HepG2 (cell line): ENCODE results near the gene GIN1. TPM values are rescaled to one million over a fixed set of nuclear protein-coding genes. Genes with fewer than 3 reads are reported as not detected.

Experiments
- ATAC-seq: fragments of 200-7000 bp; cut with Tn5 transposase; 3 replicates; pipeline ENCODE4 v1.9.1; 2020; ENCODE audit warnings: mild to moderate bottlenecking, moderate library complexity
- BruUV-seq: library from RNA; stranded (reverse); fragments of 400-500 nt; replicated peaks from 2 replicates; lab custom pipeline; 2021; lab: Mats Ljungman, UMichigan
- CTCF ChIA-PET: fragments of 300-600 bp; formaldehyde crosslinking; extraction: SDS; loops from one replicate; lab custom pipeline; 2021; ENCODE audit warnings: low total read pairs, inconsistent platforms, low intra/inter-chr PET ratio; lab: Yijun Ruan, JAX
- POLR2A ChIA-PET: fragments of 350-600 bp; sonication (Branson Sonifier 250); formaldehyde crosslinking; loops from one replicate; lab custom pipeline; 2020; ENCODE audit warnings: antibody characterized with exemption, inconsistent platforms; lab: Yijun Ruan, JAX
- DNase-seq: peaks from one replicate; pipeline ENCODE4 v3.0.0-alpha.2; 2015; ENCODE audit warnings: low spot score
- FAIRE-seq: peaks from 3 replicates; lab custom pipeline; 2011; peaks lifted over from hg19 to GRCh38; lab: Jason Lieb, UNC
- H2AFZ ChIP-seq: one replicate; pipeline ENCODE4 v1.6.1; 2011; ENCODE audit warnings: low read length, inconsistent platforms
- H3K27ac ChIP-seq: fragments of 300-600 bp; 3 replicates; pipeline ENCODE4 v1.8.0; 2011; ENCODE audit warnings: mixed run types, mild to moderate bottlenecking, mixed read lengths, low read length, inconsistent platforms; ENCODE audit not compliant: insufficient read depth; ENCODE audit errors: extremely low read length
- H3K27me3 ChIP-seq, 2 experiments: fragments of 200-600 bp in 1 of 2; 2 replicates in 1 of 2; 3 replicates in 1 of 2; pipeline versions ENCODE4 v1.6.0 to v1.8.0; 2011; ENCODE audit warnings: low read length in 2 of 2, mild to moderate bottlenecking in 2 of 2, moderate library complexity in 2 of 2, inconsistent platforms in 1 of 2; ENCODE audit not compliant: insufficient read depth in 2 of 2, control insufficient read depth in 1 of 2
- H3K36me3 ChIP-seq, 2 experiments: fragments of 200-600 bp in 1 of 2; replicated peaks in 1 of 2; 2 replicates in 1 of 2; 3 replicates in 1 of 2; pipeline versions ENCODE4 v1.5.1 to v1.8.0; 2011; ENCODE audit warnings: low read length in 2 of 2, inconsistent platforms in 1 of 2; ENCODE audit not compliant: insufficient read depth in 2 of 2, control insufficient read depth in 1 of 2
- H3K4me1 ChIP-seq: 2 replicates; pipeline ENCODE4 v1.5.1; 2012; ENCODE audit warnings: low read length, inconsistent platforms; ENCODE audit not compliant: insufficient read depth
- H3K4me2 ChIP-seq: 2 replicates; pipeline ENCODE4 v1.6.0; 2011; ENCODE audit warnings: low read depth, low read length, inconsistent platforms
- H3K4me3 ChIP-seq, 3 experiments: fragments of 200-600 bp in 1 of 3; sonication (generic), shearing (Covaris generic) in 1 of 3; replicated peaks in 1 of 3; 2 replicates each; pipeline ENCODE4 v1.5.1; 2011 to 2016; ENCODE audit warnings: low read length in 3 of 3, inconsistent platforms in 2 of 3, low read depth in 2 of 3, mild to moderate bottlenecking in 2 of 3, control low read depth in 1 of 3, mixed read lengths in 1 of 3; ENCODE audit not compliant: insufficient read depth in 1 of 3
- H3K79me2 ChIP-seq: one replicate; pipeline ENCODE4 v1.6.1; 2011; ENCODE audit warnings: low read length, inconsistent platforms; ENCODE audit not compliant: insufficient read depth
- H3K9ac ChIP-seq: 2 replicates; pipeline ENCODE4 v1.6.0; 2011; ENCODE audit warnings: mild to moderate bottlenecking, low read depth, low read length, inconsistent platforms; ENCODE audit not compliant: insufficient read depth
- H3K9me3 ChIP-seq: 2 replicates; pipeline ENCODE4 v1.5.1; 2012; ENCODE audit warnings: mild to moderate bottlenecking, low read length
- H4K20me1 ChIP-seq: 2 replicates; pipeline ENCODE4 v1.6.0; 2011; ENCODE audit warnings: inconsistent platforms, mild to moderate bottlenecking, low read length, moderate library complexity; ENCODE audit not compliant: insufficient read depth
- ARNTL ChIP-seq: sonication (generic); formaldehyde crosslinking; IDR thresholded peaks from 2 replicates; pipeline ENCODE4 v1.4.0; 2020; ENCODE audit warnings: mild to moderate bottlenecking, missing genetic modification reagents
- GABPA ChIP-seq, 2 experiments: IDR thresholded peaks; 2 replicates each; pipeline ENCODE4 v1.6.1; 2011 to 2016; ENCODE audit warnings: low read depth in 2 of 2, low read length in 1 of 2, missing biosample characterization in 1 of 2, missing genetic modification characterization in 1 of 2
- MAFF ChIP-seq: IDR thresholded peaks from 2 replicates; pipeline ENCODE4 v1.6.1; 2011; ENCODE audit warnings: low read depth, low read length, improper control_type of control experiment
- MAFK ChIP-seq, 2 experiments: IDR thresholded peaks in 1 of 2; conservative IDR thresholded peaks in 1 of 2; 2 replicates each; pipeline ENCODE4 v1.6.1; 2011; ENCODE audit warnings: improper control_type of control experiment in 2 of 2, low read length in 2 of 2
- MBD4 ChIP-seq: IDR thresholded peaks from 2 replicates; pipeline ENCODE4 v1.6.1; 2012; ENCODE audit warnings: low read length, inconsistent platforms, borderline replicate concordance
- PCBP2 ChIP-seq: fragments of 200-400 bp; formaldehyde crosslinking; optimal IDR thresholded peaks from 2 replicates; pipeline ENCODE3; 2018; ENCODE audit warnings: low read length, low read depth; ENCODE audit not compliant: poor library complexity, severe bottlenecking
- RCOR2 ChIP-seq: IDR thresholded peaks from 2 replicates; pipeline ENCODE4 v1.6.1; 2016; ENCODE audit warnings: missing biosample characterization, missing genetic modification reagents
- RXRB ChIP-seq: IDR thresholded peaks from 2 replicates; pipeline ENCODE4 v1.6.1; 2016; ENCODE audit warnings: borderline replicate concordance, missing genetic modification reagents, missing compliant biosample characterization
- ZBTB20 ChIP-seq: sonication (generic); formaldehyde crosslinking; IDR thresholded peaks from 2 replicates; pipeline ENCODE4 v1.8.1; 2023; ENCODE audit warnings: missing genetic modification reagents, low read depth, mild to moderate bottlenecking, borderline replicate concordance
- ZBTB38 ChIP-seq: sonication (generic); formaldehyde crosslinking; IDR thresholded peaks from 2 replicates; pipeline ENCODE4 v1.5.1; 2020; ENCODE audit warnings: mild to moderate bottlenecking, missing genetic modification reagents
- ZFX ChIP-seq: sonication (generic); formaldehyde crosslinking; IDR thresholded peaks from 2 replicates; pipeline ENCODE4 v1.4.0; 2020; ENCODE audit warnings: mild to moderate bottlenecking, low read depth, missing genetic modification reagents, moderate library complexity
- ZNF253 ChIP-seq: sonication (generic); formaldehyde crosslinking; IDR thresholded peaks from 2 replicates; pipeline ENCODE4 v1.8.0; 2022; ENCODE audit warnings: mild to moderate bottlenecking, missing genetic modification reagents, borderline replicate concordance
- ZNF572 ChIP-seq: sonication (generic); formaldehyde crosslinking; IDR thresholded peaks from 2 replicates; pipeline ENCODE4 v1.5.1; 2020; ENCODE audit warnings: mild to moderate bottlenecking, missing genetic modification reagents
- ZNF607 ChIP-seq: sonication (generic); formaldehyde crosslinking; IDR thresholded peaks from 2 replicates; pipeline ENCODE4 v1.5.1; 2020; ENCODE audit warnings: missing genetic modification reagents, mild to moderate bottlenecking, borderline replicate concordance
- ZNF660 ChIP-seq: sonication (generic); formaldehyde crosslinking; IDR thresholded peaks from 2 replicates; pipeline ENCODE4 v1.5.1; 2020; ENCODE audit warnings: mild to moderate bottlenecking, low read depth, missing genetic modification reagents, borderline replicate concordance
- ZNF839 ChIP-seq: sonication (generic); formaldehyde crosslinking; IDR thresholded peaks from 2 replicates; pipeline ENCODE4 v1.4.0; 2020; ENCODE audit warnings: missing genetic modification reagents, mild to moderate bottlenecking, borderline replicate concordance
- WGBS: methylation state at CpG from one replicate; pipeline ENCODE4 v1.1.6; 2017; ENCODE audit warnings: low lambda C conversion rate; 5-methylcytosine and 5-hydroxymethylcytosine counted together
- in situ Hi-C: cut with HindIII; loops from 2 replicates; pipeline ENCODE4 v1.10.0; 2017; ENCODE audit warnings: low pct_unique_long_range_greater_than_20kb; ENCODE audit not compliant: extremely low pct_ligation_motif_present
- intact Hi-C: fragments of 100-400 bp; cut with micrococcal nuclease; formaldehyde crosslinking; loops from one replicate; pipeline ENCODE4 v1.10.0; 2022; ENCODE audit not compliant: unreplicated experiment
- polyA plus RNA-seq, 8 experiments: library from polyadenylated mRNA; depleted of rRNA in 3 of 8; stranded (reverse) in 7 of 8; unstranded in 1 of 8; fragments of >200 nt; fragmentation: Illumina TruSeq in 4 of 8; extraction: Trizol in 4 of 8; gene quantifications; 2 replicates each; pipeline versions ENCODE4 v1.2.1 to v1.2.3, GENCODE V29; 2011 to 2016; ENCODE audit warnings: low read depth in 4 of 8, missing spikeins in 1 of 8, mixed read lengths in 1 of 8; ENCODE audit not compliant: insufficient read depth in 1 of 8
- total RNA-seq, 5 experiments: library from RNA; depleted of rRNA; stranded (reverse); fragments of >200 nt; fragmentation: Illumina TruSeq; extraction: Trizol; gene quantifications; 2 replicates each; pipeline ENCODE4 v1.2.3, GENCODE V29; 2016; ENCODE audit warnings: low read depth in 1 of 5
- TF ChIP-seq, protein P1 (sequence below): sonication (generic); formaldehyde crosslinking; IDR thresholded peaks from 2 replicates; pipeline ENCODE4 v1.5.1; 2020; ENCODE audit warnings: mild to moderate bottlenecking, missing genetic modification reagents, moderate library complexity
- TF ChIP-seq, protein P2 (sequence below): sonication (generic); formaldehyde crosslinking; IDR thresholded peaks from 2 replicates; pipeline ENCODE4 v1.4.0; 2020; ENCODE audit warnings: missing genetic modification reagents
- TF ChIP-seq, protein P3 (sequence below): sonication (generic); formaldehyde crosslinking; IDR thresholded peaks from 2 replicates; pipeline ENCODE4 v1.5.0; 2020; ENCODE audit warnings: missing genetic modification reagents

Gene GIN1
- total and polyA plus RNA-seq, 2 of the 13 experiments (the other 11 are each of a cell fraction or from before 2014, with no cell fraction given): 1.7 to 7.7 TPM

DNA sequence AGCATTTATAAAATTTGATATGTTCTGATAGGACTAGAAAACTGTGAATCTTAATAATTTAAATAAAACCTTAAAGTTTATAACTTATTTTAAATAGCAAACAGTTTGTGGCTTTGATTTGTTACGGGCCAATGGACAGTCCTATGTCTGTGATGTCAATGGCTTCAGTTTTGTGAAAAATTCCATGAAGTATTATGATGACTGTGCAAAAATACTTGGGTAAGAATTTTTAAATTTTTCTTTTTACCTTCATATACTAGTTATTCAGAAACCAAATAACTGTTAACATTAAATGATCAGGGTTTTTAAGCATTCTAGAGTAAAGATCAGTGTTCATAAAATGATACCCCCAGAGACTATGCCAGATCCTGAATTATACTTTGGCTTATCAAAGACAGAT lies 31.2 kb upstream of the GIN1 start:
- CTCF ChIA-PET: no interaction called here

DNA sequence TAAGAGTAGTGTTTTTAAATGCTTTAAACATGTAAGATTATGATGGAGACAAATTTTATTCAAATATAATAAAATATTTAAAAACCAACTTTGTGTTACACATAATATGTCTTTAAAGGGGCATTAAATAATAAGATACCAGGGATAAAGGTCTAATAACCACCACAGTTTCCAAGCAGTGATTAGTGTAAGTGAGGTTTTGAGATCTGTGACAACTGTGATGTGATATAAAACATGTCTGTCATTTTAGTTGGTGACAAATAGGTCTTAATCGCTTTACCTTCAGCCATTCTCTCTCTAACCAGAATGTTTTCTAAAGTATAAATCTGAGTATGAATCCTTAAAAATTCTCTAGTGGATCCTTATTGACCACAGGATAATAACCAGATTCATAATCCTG lies 28.3 kb upstream of the GIN1 start:
- no peaks in the 10 kb centered on the region for H3K27me3 ChIP-seq
- no peak overlapping the region for H3K9ac ChIP-seq
- DNase-seq: no peak
- no peak overlapping the region for H3K27ac ChIP-seq
- 100% methylated on average over 1 of the region's 1 CpG for WGBS
- H3K4me3 ChIP-seq: no peak overlapping the region
- no peaks in the 10 kb centered on the region for H4K20me1 ChIP-seq
- no peaks in the 10 kb centered on the region for H3K9me3 ChIP-seq
- no peak for ATAC-seq
- H2AFZ ChIP-seq: no peak overlapping the region
- FAIRE-seq: no peak
- no peak overlapping the region for H3K4me2 ChIP-seq
- ChIA-PET POLR2A (no interaction called here), CTCF (no interaction called here)
- intact Hi-C loops (no loop called here), in situ Hi-C loops (no loop called here)
- peaks cover 7% of the 10 kb centered on the region; the same call in 1 of the 2 replicates for H3K4me1 ChIP-seq
- no peaks in the 10 kb centered on the region for H3K79me2 ChIP-seq
- BruUV-seq: no TSS peak
- no peaks in the 10 kb centered on the region; a peak in 2 of 5 replicates for H3K36me3 ChIP-seq
- TF ChIP-seq, protein P1, sequence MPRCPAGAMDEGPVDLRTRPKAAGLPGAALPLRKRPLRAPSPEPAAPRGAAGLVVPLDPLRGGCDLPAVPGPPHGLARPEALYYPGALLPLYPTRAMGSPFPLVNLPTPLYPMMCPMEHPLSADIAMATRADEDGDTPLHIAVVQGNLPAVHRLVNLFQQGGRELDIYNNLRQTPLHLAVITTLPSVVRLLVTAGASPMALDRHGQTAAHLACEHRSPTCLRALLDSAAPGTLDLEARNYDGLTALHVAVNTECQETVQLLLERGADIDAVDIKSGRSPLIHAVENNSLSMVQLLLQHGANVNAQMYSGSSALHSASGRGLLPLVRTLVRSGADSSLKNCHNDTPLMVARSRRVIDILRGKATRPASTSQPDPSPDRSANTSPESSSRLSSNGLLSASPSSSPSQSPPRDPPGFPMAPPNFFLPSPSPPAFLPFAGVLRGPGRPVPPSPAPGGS (CRISPR knock-in tag): no peak
- no peak for TF ChIP-seq PCBP2
- no peak for TF ChIP-seq GABPA (IDR thresholded peaks at IDR 0.05; ENCODE audit: low read depth, low read length)
- no peak for TF ChIP-seq GABPA (CRISPR knock-in tag; IDR thresholded peaks at IDR 0.05; ENCODE audit: low read depth)
- no peak for TF ChIP-seq ZBTB38
- TF ChIP-seq ZNF572: no peak
- no peak for TF ChIP-seq RCOR2 (CRISPR knock-in tag)
- TF ChIP-seq, protein P2, sequence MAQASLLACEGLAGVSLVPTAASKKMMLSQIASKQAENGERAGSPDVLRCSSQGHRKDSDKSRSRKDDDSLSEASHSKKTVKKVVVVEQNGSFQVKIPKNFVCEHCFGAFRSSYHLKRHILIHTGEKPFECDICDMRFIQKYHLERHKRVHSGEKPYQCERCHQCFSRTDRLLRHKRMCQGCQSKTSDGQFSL (CRISPR knock-in tag): no peak
- TF ChIP-seq ARNTL (CRISPR knock-in tag): no peak
- TF ChIP-seq ZNF660: no peak
- no peak for TF ChIP-seq ZNF607 (CRISPR knock-in tag)
- TF ChIP-seq ZFX (CRISPR knock-in tag): no peak
- no peak for TF ChIP-seq RXRB (CRISPR knock-in tag)
- TF ChIP-seq, protein P3, sequence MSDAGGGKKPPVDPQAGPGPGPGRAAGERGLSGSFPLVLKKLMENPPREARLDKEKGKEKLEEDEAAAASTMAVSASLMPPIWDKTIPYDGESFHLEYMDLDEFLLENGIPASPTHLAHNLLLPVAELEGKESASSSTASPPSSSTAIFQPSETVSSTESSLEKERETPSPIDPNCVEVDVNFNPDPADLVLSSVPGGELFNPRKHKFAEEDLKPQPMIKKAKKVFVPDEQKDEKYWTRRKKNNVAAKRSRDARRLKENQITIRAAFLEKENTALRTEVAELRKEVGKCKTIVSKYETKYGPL: no peak
- TF ChIP-seq ZBTB20 (CRISPR knock-in tag): no peak
- TF ChIP-seq ZNF253 (CRISPR knock-in tag): no peak
- TF ChIP-seq ZNF839 (CRISPR knock-in tag): no peak

More for the DNA sequence above, 31.2 kb upstream of the GIN1 start:
- H2AFZ ChIP-seq: no peak overlapping the region
- no peaks in the 10 kb centered on the region; a peak in 2 of 5 replicates for H3K36me3 ChIP-seq
- H3K4me1 ChIP-seq: peaks cover 4% of the 10 kb centered on the region; the same call in 1 of the 2 replicates
- WGBS: 94% methylated on average over 1 of the region's 1 CpG
- H3K9me3 ChIP-seq: no peaks in the 10 kb centered on the region
- FAIRE-seq (no peak), DNase-seq (no peak), ATAC-seq (no peak)
- in situ Hi-C loops (no loop called here), intact Hi-C loops (no loop called here)
- no peaks in the 10 kb centered on the region for H3K27me3 ChIP-seq
- no peak overlapping the region for H3K27ac ChIP-seq
- H3K9ac ChIP-seq: no peak overlapping the region
- no peak for TF ChIP-seq MBD4
- TF ChIP-seq MAFF: peak; percentile 94
- TF ChIP-seq MAFK (conservative IDR thresholded peaks at IDR 0.05 in 1 of 2, IDR thresholded peaks at IDR 0.05 in 1 of 2; ENCODE audit: low read length in 2 of 2): peak; percentile 92 to 95
- POLR2A ChIA-PET: no interaction called here
- BruUV-seq: no TSS peak
- no peaks in the 10 kb centered on the region for H3K79me2 ChIP-seq
- H3K4me2 ChIP-seq: no peak overlapping the region
- no peaks in the 10 kb centered on the region for H4K20me1 ChIP-seq
- H3K4me3 ChIP-seq: no peak overlapping the region
